ENCODE data around the gene OR9Q2. TPM values are rescaled to one million over a fixed set of nuclear protein-coding genes. Genes with fewer than 3 reads are reported as not detected.

Gene OR9Q2
- total RNA-seq, 1 donor from 2014 or later = not detected

Other genes starting within 250 kb of the OR9Q2 start
- not detected for gene OR9Q1, start 165.2 kb upstream of the OR9Q2 start, total RNA-seq
- gene OR6Q1, start 158.1 kb upstream of the OR9Q2 start, total RNA-seq = not detected
- not detected for gene OR9I1, start 63.5 kb upstream of the OR9Q2 start, total RNA-seq
- gene OR1S2, start 15.1 kb downstream of the OR9Q2 start, total RNA-seq = not detected
- not detected for gene OR1S1, start 23.6 kb downstream of the OR9Q2 start, total RNA-seq
- gene OR10Q1, start 39.8 kb downstream of the OR9Q2 start, total RNA-seq = not detected
- not detected for gene OR10W1, start 79.2 kb downstream of the OR9Q2 start, total RNA-seq
- gene OR5B17, start 170.0 kb downstream of the OR9Q2 start, total RNA-seq = not detected
- not detected for gene OR5B3, start 217.8 kb downstream of the OR9Q2 start, total RNA-seq
- gene OR5B2, start 239.1 kb downstream of the OR9Q2 start, total RNA-seq = not detected

Data from esophagus mucosa (tissue), 1 donor.